Endodermal cell (in vitro differentiated cells): Measurements from ENCODE around the gene LRBA. TPM values are rescaled to one million over a fixed set of nuclear protein-coding genes. Genes with fewer than 3 reads are reported as not detected.
"Not testable (repeated sequence)": the region's sequence is repeated elsewhere in the genome, so short reads cannot be mapped to it uniquely, and the experiment has no call there.

Experiments
- DNase-seq: peaks from one replicate; pipeline ENCODE4 v3.0.0-alpha.2; 2017
- H3K27ac ChIP-seq: 2 replicates; pipeline ENCODE4 v1.5.1; 2013; ENCODE audit warnings: mild to moderate bottlenecking, low read depth, low read length, moderate library complexity
- H3K27me3 ChIP-seq: 2 replicates; pipeline ENCODE4 v1.6.1; 2013; ENCODE audit warnings: mild to moderate bottlenecking, low read length, moderate library complexity; ENCODE audit not compliant: insufficient read depth, control insufficient read depth, poor library complexity, severe bottlenecking
- H3K36me3 ChIP-seq: 2 replicates; pipeline ENCODE4 v1.7.0; 2013; ENCODE audit warnings: mild to moderate bottlenecking, low read length, moderate library complexity; ENCODE audit not compliant: control insufficient read depth, insufficient read depth
- H3K4me1 ChIP-seq: one replicate; pipeline ENCODE4 v1.7.0; 2013; ENCODE audit warnings: low read length; ENCODE audit not compliant: control insufficient read depth, insufficient read depth
- H3K4me3 ChIP-seq: 2 replicates; pipeline ENCODE4 v1.5.1; 2013; ENCODE audit warnings: mild to moderate bottlenecking, low read length, moderate library complexity
- H3K9ac ChIP-seq: 2 replicates; pipeline ENCODE4 v1.6.1; 2013; ENCODE audit warnings: mild to moderate bottlenecking, low read length, moderate library complexity; ENCODE audit not compliant: poor library complexity, severe bottlenecking; ENCODE audit errors: extremely low read depth
- H3K9me3 ChIP-seq: 2 replicates; pipeline ENCODE4 v1.6.1; 2013; ENCODE audit warnings: mild to moderate bottlenecking, low read length, moderate library complexity; ENCODE audit not compliant: control insufficient read depth
- H3K27ac Mint-ChIP-seq: 2 replicates; pipeline ENCODE4 v1.8.0; 2020; ENCODE audit warnings: mixed read lengths
- H3K27me3 Mint-ChIP-seq: 2 replicates; pipeline ENCODE4 v1.8.0; 2021; ENCODE audit warnings: mild to moderate bottlenecking, mixed read lengths; ENCODE audit not compliant: insufficient read depth
- H3K36me3 Mint-ChIP-seq: 2 replicates; pipeline ENCODE4 v1.8.0; 2020; ENCODE audit warnings: low read depth, mixed read lengths
- H3K4me1 Mint-ChIP-seq: 2 replicates; pipeline ENCODE4 v1.8.0; 2020; ENCODE audit warnings: mixed read lengths
- H3K4me3 Mint-ChIP-seq: 2 replicates; pipeline ENCODE4 v1.8.0; 2020; ENCODE audit warnings: mild to moderate bottlenecking, moderate library complexity, mixed read lengths
- H3K9me3 Mint-ChIP-seq: 2 replicates; pipeline ENCODE4 v1.8.0; 2020; ENCODE audit warnings: mild to moderate bottlenecking, mixed read lengths
- WGBS, 2 experiments: methylation state at CpG; one replicate each; pipeline versions ENCODE4 v1.1.5 to v1.1.7; 2013; ENCODE audit warnings: missing lambda C conversion rate in 2 of 2, mixed read lengths in 1 of 2; ENCODE audit not compliant: insufficient coverage in 1 of 2, insufficient read length in 1 of 2; 5-methylcytosine and 5-hydroxymethylcytosine counted together
- total RNA-seq, 2 donors: library from RNA; stranded (reverse); fragmentation: NEBNext Ultra II Directional in 1 of 2; extraction: Animal tissue kit (Norgen Biotek cat#: 25700) in 1 of 2; gene quantifications; 2 replicates in 1 of 2; 3 replicates in 1 of 2; pipeline ENCODE4 v1.2.1, GENCODE V29; 2021
- TF ChIP-seq, protein P1 (sequence below): fragments of 200-600 bp; sonication (generic); conservative IDR thresholded peaks from 2 replicates; pipeline ENCODE4 v1.5.0; 2021; ENCODE audit warnings: antibody characterized with exemption, mild to moderate bottlenecking

LRBA gene
- total RNA-seq, 2 donors from 2014 or later = 77.3 to 95.9 TPM

DNA sequence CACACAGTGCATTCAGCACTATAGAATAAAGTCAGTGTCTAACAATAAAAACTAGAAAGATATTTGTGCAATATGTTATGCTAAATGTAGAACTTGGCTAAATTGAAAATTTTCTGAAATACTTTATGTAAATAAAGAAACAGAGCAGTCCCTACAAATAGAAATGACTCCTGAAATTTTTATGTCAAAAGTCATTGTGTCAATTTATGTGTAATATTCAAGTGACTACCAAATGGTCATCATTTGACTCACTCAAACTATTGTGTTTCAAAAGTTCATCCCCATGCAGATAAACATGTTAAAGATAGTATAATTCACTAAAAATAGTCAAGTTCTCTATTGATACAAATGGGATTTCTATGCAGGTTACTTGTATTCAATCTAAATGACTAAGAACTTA lies 17.9 kb downstream of the LRBA start:
- Mint-ChIP-seq H3K9me3 (no peaks in the 10 kb centered on the region), H3K27ac (no peak overlapping the region), H3K27me3 (no peaks in the 10 kb centered on the region), H3K4me1 (peaks cover 35% of the 10 kb centered on the region), H3K36me3 (peaks cover 18% of the 10 kb centered on the region), H3K4me3 (no peak overlapping the region)
- H3K4me1 ChIP-seq = no peaks in the 10 kb centered on the region
- H3K9ac ChIP-seq = no peak overlapping the region
- no peak overlapping the region for H3K27ac ChIP-seq
- H3K4me3 ChIP-seq = no peak overlapping the region
- peaks cover 3% of the 10 kb centered on the region for H3K36me3 ChIP-seq
- TF ChIP-seq, protein P1, sequence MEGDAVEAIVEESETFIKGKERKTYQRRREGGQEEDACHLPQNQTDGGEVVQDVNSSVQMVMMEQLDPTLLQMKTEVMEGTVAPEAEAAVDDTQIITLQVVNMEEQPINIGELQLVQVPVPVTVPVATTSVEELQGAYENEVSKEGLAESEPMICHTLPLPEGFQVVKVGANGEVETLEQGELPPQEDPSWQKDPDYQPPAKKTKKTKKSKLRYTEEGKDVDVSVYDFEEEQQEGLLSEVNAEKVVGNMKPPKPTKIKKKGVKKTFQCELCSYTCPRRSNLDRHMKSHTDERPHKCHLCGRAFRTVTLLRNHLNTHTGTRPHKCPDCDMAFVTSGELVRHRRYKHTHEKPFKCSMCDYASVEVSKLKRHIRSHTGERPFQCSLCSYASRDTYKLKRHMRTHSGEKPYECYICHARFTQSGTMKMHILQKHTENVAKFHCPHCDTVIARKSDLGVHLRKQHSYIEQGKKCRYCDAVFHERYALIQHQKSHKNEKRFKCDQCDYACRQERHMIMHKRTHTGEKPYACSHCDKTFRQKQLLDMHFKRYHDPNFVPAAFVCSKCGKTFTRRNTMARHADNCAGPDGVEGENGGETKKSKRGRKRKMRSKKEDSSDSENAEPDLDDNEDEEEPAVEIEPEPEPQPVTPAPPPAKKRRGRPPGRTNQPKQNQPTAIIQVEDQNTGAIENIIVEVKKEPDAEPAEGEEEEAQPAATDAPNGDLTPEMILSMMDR = no peak
- H3K9me3 ChIP-seq = peaks cover 6% of the 10 kb centered on the region
- H3K27me3 ChIP-seq = no peaks in the 10 kb centered on the region
- no peak for DNase-seq

DNA sequence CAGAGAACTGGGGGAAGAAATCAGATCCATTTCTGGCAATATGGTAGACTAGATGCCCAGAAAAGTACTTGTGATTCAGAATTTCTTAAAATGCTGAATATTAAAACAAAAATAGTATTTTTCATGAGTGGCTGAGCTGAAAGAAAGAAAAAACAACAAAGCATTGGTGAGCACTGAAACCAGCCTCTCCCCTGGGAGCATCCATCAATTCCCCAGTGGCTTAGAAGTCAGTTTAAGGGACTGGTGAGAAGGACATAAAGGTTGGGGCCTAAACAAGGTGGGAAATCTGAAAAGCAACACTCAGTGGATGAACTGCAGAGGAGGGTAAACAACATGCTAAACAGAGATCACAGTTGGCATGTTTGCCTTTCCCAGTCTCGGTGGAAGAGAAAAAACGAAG lies 20.4 kb downstream of the LRBA start:
- H3K9ac ChIP-seq = no peak overlapping the region
- H3K27ac Mint-ChIP-seq = peak overlapping the region; percentile 88
- no peaks in the 10 kb centered on the region for H3K27me3 ChIP-seq
- H3K4me1 Mint-ChIP-seq = peaks cover 22% of the 10 kb centered on the region
- H3K36me3 ChIP-seq = peaks cover 13% of the 10 kb centered on the region
- no peak overlapping the region for H3K27ac ChIP-seq
- no peak overlapping the region for H3K4me3 ChIP-seq
- H3K4me3 Mint-ChIP-seq = no peak overlapping the region
- H3K36me3 Mint-ChIP-seq = peaks cover 32% of the 10 kb centered on the region
- H3K4me1 ChIP-seq = no peaks in the 10 kb centered on the region
- H3K27me3 Mint-ChIP-seq = no peaks in the 10 kb centered on the region
- 76 to 86% methylated on average over 1 to 2 of the region's 2 CpGs for WGBS, 2 experiments
- peaks cover 20% of the 10 kb centered on the region for H3K9me3 ChIP-seq
- TF ChIP-seq, protein P1 = no peak
- DNase-seq = no peak
- H3K9me3 Mint-ChIP-seq = no peaks in the 10 kb centered on the region

DNA sequence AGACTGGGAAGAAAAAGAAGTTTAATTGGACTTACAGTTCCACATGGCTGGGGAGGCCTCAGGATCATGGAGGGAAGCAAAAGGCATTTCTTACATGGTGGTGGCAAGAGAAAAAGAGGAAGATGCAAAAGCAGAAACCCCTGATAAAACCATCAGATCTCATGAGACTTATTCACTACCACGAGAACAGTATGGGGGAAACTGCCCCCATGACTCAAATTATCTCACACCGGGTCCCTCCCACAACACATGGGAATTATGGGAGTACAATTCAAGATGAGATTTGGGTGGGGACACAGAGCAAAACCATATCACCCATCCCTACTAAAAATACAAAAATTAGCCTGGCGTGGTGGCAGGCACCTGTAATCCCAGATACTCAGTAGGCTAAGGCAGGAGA lies 21.5 kb downstream of the LRBA start:
- H3K27me3 ChIP-seq, H3K4me3 ChIP-seq, H3K27me3 Mint-ChIP-seq, H3K9ac ChIP-seq, DNase-seq, H3K4me1 ChIP-seq, H3K27ac ChIP-seq, H3K27ac Mint-ChIP-seq, H3K9me3 Mint-ChIP-seq, H3K4me3 Mint-ChIP-seq: not testable (repeated sequence)
- 98% methylated on average over 3 of the region's 3 CpGs; no CpG with 5 or more reads in 1 of the 2 experiments for WGBS, 2 experiments
- H3K36me3 Mint-ChIP-seq = peaks cover 34% of the 10 kb centered on the region
- Histone ChIP-seq H3K9me3 (peaks cover 20% of the 10 kb centered on the region), H3K36me3 (peaks cover 13% of the 10 kb centered on the region)
- peaks cover 19% of the 10 kb centered on the region for H3K4me1 Mint-ChIP-seq

DNA sequence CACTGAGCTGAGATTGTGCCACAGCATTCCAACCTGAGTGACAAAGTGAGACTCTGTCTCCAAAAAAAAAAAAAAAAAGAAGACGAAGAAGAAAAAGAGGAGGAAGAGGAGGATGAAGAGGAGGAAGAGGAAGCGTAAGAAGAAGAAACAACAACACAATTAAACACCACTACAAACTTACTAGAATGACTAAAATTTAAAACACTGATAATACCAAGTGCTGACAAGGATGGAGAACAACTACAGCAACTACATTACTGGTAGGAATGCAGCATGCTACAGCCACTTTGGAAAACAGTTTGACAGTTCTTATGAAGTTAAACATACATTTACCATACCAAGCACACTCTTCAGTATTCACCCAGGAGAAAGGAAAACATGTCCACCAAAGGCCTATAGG lies 24.1 kb downstream of the LRBA start:
- H3K9ac ChIP-seq = no peak overlapping the region
- H3K4me3 ChIP-seq = no peak overlapping the region
- H3K27me3 ChIP-seq = no peaks in the 10 kb centered on the region
- Mint-ChIP-seq H3K9me3 (no peaks in the 10 kb centered on the region), H3K36me3 (peaks cover 31% of the 10 kb centered on the region), H3K4me1 (peaks cover 27% of the 10 kb centered on the region), H3K27me3 (no peaks in the 10 kb centered on the region), H3K4me3 (no peak overlapping the region), H3K27ac (no peak overlapping the region)
- WGBS, 2 experiments = no CpG with 5 or more reads among the region's 2 CpGs
- DNase-seq = no peak
- no peak overlapping the region for H3K27ac ChIP-seq
- peaks cover 19% of the 10 kb centered on the region for H3K36me3 ChIP-seq
- H3K4me1 ChIP-seq = no peaks in the 10 kb centered on the region
- H3K9me3 ChIP-seq = peaks cover 20% of the 10 kb centered on the region
- TF ChIP-seq, protein P1 = no peak
